CD14-positive monocyte (primary cell): ENCODE measurements around the gene PRUNE1. TPM values are rescaled to one million over a fixed set of nuclear protein-coding genes. Genes with fewer than 3 reads are reported as not detected.

Experiments used
- DNase-seq, 3 donors: peaks; one replicate each; pipeline ENCODE4 v3.0.0-alpha.2; 2011 to 2022
- H2AFZ ChIP-seq: 2 replicates; pipeline ENCODE4 v1.6.0; 2012; ENCODE audit warnings: mild to moderate bottlenecking, low read depth, low read length, inconsistent platforms; ENCODE audit not compliant: insufficient read depth, poor library complexity, severe bottlenecking
- H3K27ac ChIP-seq, 2 donors: 1 replicate in 1 of 2; 2 replicates in 1 of 2; pipeline ENCODE4 v1.5.1; 2012 to 2013; ENCODE audit warnings: low read length in 2 of 2, control low read depth in 1 of 2, inconsistent platforms in 1 of 2, low read depth in 1 of 2, mild to moderate bottlenecking in 1 of 2
- H3K27me3 ChIP-seq, 2 donors: one replicate each; pipeline versions ENCODE4 v1.6.0 to v1.6.1; 2011 to 2013; ENCODE audit warnings: low read length in 2 of 2; ENCODE audit not compliant: control insufficient read depth in 2 of 2, insufficient read depth in 2 of 2
- H3K36me3 ChIP-seq, 2 donors: replicated peaks in 1 of 2; 1 replicate in 1 of 2; 2 replicates in 1 of 2; pipeline versions ENCODE4 v1.5.1 to v1.6.1; 2012 to 2013; ENCODE audit warnings: low read length in 2 of 2, control low read depth in 1 of 2, inconsistent platforms in 1 of 2, mild to moderate bottlenecking in 1 of 2; ENCODE audit not compliant: insufficient read depth in 2 of 2, control insufficient read depth in 1 of 2
- H3K4me1 ChIP-seq, 2 donors: 1 replicate in 1 of 2; 2 replicates in 1 of 2; pipeline versions ENCODE4 v1.5.1 to v1.6.1; 2012 to 2013; ENCODE audit warnings: low read length in 2 of 2, control low read depth in 1 of 2, inconsistent platforms in 1 of 2, mild to moderate bottlenecking in 1 of 2, moderate library complexity in 1 of 2; ENCODE audit not compliant: insufficient read depth in 2 of 2, control insufficient read depth in 1 of 2
- H3K4me2 ChIP-seq: replicated peaks from 2 replicates; pipeline ENCODE3; 2012; ENCODE audit warnings: low read length, moderate library complexity, mild to moderate bottlenecking; ENCODE audit not compliant: poor library complexity, severe bottlenecking; ENCODE audit errors: extremely low read depth
- H3K4me3 ChIP-seq, 3 experiments: fragments of 200-600 bp in 1 of 3; sonication (generic) in 1 of 3; replicated peaks in 1 of 3; 1 replicate in 2 of 3; 2 replicates in 1 of 3; pipeline ENCODE4 v1.5.1; 2011 to 2013; ENCODE audit warnings: low read length in 3 of 3, mild to moderate bottlenecking in 3 of 3, control low read depth in 2 of 3, low read depth in 2 of 3, inconsistent platforms in 1 of 3, moderate library complexity in 1 of 3
- H3K79me2 ChIP-seq: 2 replicates; pipeline ENCODE4 v1.6.0; 2012; ENCODE audit warnings: mild to moderate bottlenecking, control low read depth, inconsistent platforms, low read length, moderate library complexity; ENCODE audit not compliant: insufficient read depth
- H3K9ac ChIP-seq: 2 replicates; pipeline ENCODE4 v1.6.0; 2017; ENCODE audit warnings: low read length, mild to moderate bottlenecking; ENCODE audit not compliant: insufficient read depth, poor library complexity, severe bottlenecking
- H3K9me3 ChIP-seq, 2 donors: replicated peaks in 1 of 2; 1 replicate in 1 of 2; 2 replicates in 1 of 2; pipeline versions ENCODE4 v1.5.1 to v1.6.1; 2012 to 2013; ENCODE audit warnings: low read length in 2 of 2, control low read depth in 1 of 2; ENCODE audit not compliant: control insufficient read depth in 1 of 2, insufficient read depth in 1 of 2
- H4K20me1 ChIP-seq: 2 replicates; pipeline ENCODE4 v1.6.0; 2012; ENCODE audit warnings: mild to moderate bottlenecking, low read length, control low read depth, moderate library complexity; ENCODE audit not compliant: insufficient read depth
- H3K27ac Mint-ChIP-seq, 7 donors: one replicate each; pipeline ENCODE4 v1.8.0; 2020; ENCODE audit warnings: mild to moderate bottlenecking in 7 of 7, mixed read lengths in 7 of 7, moderate library complexity in 6 of 7, inconsistent platforms in 2 of 7
- H3K27me3 Mint-ChIP-seq, 3 donors: one replicate each; pipeline ENCODE4 v1.8.0; 2021 to 2022; ENCODE audit warnings: low read depth in 3 of 3, mild to moderate bottlenecking in 3 of 3, mixed read lengths in 3 of 3, moderate library complexity in 3 of 3, inconsistent platforms in 1 of 3
- H3K36me3 Mint-ChIP-seq, 2 donors: one replicate each; pipeline ENCODE4 v1.8.0; 2020; ENCODE audit warnings: mixed read lengths in 2 of 2, inconsistent platforms in 1 of 2, mild to moderate bottlenecking in 1 of 2
- H3K4me1 Mint-ChIP-seq: one replicate; pipeline ENCODE4 v1.8.0; 2020; ENCODE audit warnings: mild to moderate bottlenecking, mixed read lengths
- H3K4me3 Mint-ChIP-seq, 2 donors: one replicate each; pipeline ENCODE4 v1.8.0; 2020; ENCODE audit warnings: mild to moderate bottlenecking in 2 of 2, mixed read lengths in 2 of 2, moderate library complexity in 1 of 2
- H3K9me3 Mint-ChIP-seq, 7 donors: one replicate each; pipeline ENCODE4 v1.8.0; 2020 to 2022; ENCODE audit warnings: mixed read lengths in 7 of 7, mild to moderate bottlenecking in 6 of 7, moderate library complexity in 6 of 7, inconsistent platforms in 2 of 7
- WGBS: methylation state at CpG from one replicate; pipeline ENCODE4 v1.1.5; 2013; ENCODE audit warnings: missing lambda C conversion rate; ENCODE audit not compliant: insufficient coverage; 5-methylcytosine and 5-hydroxymethylcytosine counted together
- intact Hi-C, 2 donors: fragments of 100-400 bp; cut with micrococcal nuclease; formaldehyde crosslinking; loops; one replicate each; pipeline versions ENCODE4 v1.15.0 to v1.15.1; 2023
- polyA plus RNA-seq, 3 donors: library from polyadenylated mRNA; depleted of rRNA in 1 of 3; unstranded in 2 of 3; stranded (reverse) in 1 of 3; fragments of 300-500 nt in 2 of 3; fragments of >200 nt in 1 of 3; fragmentation: Illumina TruSeq in 2 of 3; gene quantifications; 1 replicate in 2 of 3; 2 replicates in 1 of 3; pipeline ENCODE4 v1.2.3, GENCODE V29; 2012 to 2021
- TF ChIP-seq, protein P1 (sequence below): fragments of 200-600 bp; IDR thresholded peaks from one replicate; pipeline ENCODE4 v1.8.0; 2022; ENCODE audit warnings: antibody characterized with exemption, mild to moderate bottlenecking

The PRUNE1 gene
- polyA plus RNA-seq, 3 donors = 8.4 to 22.8 (median 22.6) TPM

GRCh38 chr1:151060657-151061421 lies 52.6 kb downstream of the PRUNE1 start:
- peaks cover 42% of the 10 kb centered on the region for H3K79me2 ChIP-seq
- Mint-ChIP-seq H3K4me3 (peak overlapping the region; percentile 99), H3K27me3 (peaks cover 2 to 5% (median 2%) of the 10 kb centered on the region in 3 donors), H3K9me3 (no peaks in the 10 kb centered on the region), H3K27ac (peak overlapping the region in 6 of 7 donors; percentile 21 to 65 (median 25)), H3K4me1 (peaks cover 39% of the 10 kb centered on the region), H3K36me3 (peaks cover 19 to 24% of the 10 kb centered on the region in 2 donors)
- H3K36me3 ChIP-seq = peaks cover 4 to 8% of the 10 kb centered on the region in 2 donors
- TF ChIP-seq, protein P1, sequence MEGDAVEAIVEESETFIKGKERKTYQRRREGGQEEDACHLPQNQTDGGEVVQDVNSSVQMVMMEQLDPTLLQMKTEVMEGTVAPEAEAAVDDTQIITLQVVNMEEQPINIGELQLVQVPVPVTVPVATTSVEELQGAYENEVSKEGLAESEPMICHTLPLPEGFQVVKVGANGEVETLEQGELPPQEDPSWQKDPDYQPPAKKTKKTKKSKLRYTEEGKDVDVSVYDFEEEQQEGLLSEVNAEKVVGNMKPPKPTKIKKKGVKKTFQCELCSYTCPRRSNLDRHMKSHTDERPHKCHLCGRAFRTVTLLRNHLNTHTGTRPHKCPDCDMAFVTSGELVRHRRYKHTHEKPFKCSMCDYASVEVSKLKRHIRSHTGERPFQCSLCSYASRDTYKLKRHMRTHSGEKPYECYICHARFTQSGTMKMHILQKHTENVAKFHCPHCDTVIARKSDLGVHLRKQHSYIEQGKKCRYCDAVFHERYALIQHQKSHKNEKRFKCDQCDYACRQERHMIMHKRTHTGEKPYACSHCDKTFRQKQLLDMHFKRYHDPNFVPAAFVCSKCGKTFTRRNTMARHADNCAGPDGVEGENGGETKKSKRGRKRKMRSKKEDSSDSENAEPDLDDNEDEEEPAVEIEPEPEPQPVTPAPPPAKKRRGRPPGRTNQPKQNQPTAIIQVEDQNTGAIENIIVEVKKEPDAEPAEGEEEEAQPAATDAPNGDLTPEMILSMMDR = no peak
- peak overlapping the region in 1 of 3 experiments; percentile 99 for H3K4me3 ChIP-seq
- H3K4me2 ChIP-seq = peak overlapping the region; percentile 89
- H4K20me1 ChIP-seq = peaks cover 34% of the 10 kb centered on the region
- peaks cover 34 to 37% of the 10 kb centered on the region in 2 donors for H3K4me1 ChIP-seq
- no peaks in the 10 kb centered on the region for H3K9me3 ChIP-seq
- no peak overlapping the region for H3K27ac ChIP-seq
- H2AFZ ChIP-seq = peak overlapping the region; percentile 83
- intact Hi-C loops = no loop called here
- no peak for DNase-seq
- 60% methylated on average over 1 of the region's 4 CpGs for WGBS
- no peak overlapping the region for H3K9ac ChIP-seq
- no peaks in the 10 kb centered on the region for H3K27me3 ChIP-seq

DNA sequence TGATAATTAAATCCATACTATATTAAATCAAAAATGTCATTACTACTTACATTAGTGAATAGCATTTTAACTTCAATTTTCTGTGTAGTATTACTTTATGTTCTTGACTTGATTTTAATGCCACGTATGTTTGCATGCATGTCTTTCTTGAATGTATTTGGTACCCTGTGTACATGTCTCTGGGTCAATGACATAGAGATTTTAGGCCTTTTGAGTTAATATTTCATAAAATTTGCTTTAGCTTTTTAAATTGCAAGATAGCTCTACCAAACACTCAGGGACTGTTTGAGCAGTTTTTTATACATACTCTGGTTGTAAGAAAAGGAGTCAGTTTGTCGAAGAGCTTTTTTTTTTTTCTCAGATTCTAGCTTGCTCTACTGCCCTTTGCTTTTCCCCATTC lies 53.5 kb downstream of the PRUNE1 start:
- H3K9me3 ChIP-seq = no peaks in the 10 kb centered on the region
- no peak overlapping the region for H3K27ac Mint-ChIP-seq
- intact Hi-C loops = no loop called here
- peaks cover 25% of the 10 kb centered on the region for H4K20me1 ChIP-seq
- peaks cover 30% of the 10 kb centered on the region for H3K4me1 Mint-ChIP-seq
- H3K27ac ChIP-seq = no peak overlapping the region
- WGBS = no CpG with 5 or more reads among the region's 2 CpGs
- no peak overlapping the region for H3K4me3 ChIP-seq
- peaks cover 2 to 5% (median 2%) of the 10 kb centered on the region in 3 donors for H3K27me3 Mint-ChIP-seq
- no peaks in the 10 kb centered on the region for H3K27me3 ChIP-seq
- no peak overlapping the region for H3K4me3 Mint-ChIP-seq
- DNase-seq = no peak
- H3K4me2 ChIP-seq = no peak overlapping the region
- H3K9ac ChIP-seq = no peak overlapping the region
- H3K4me1 ChIP-seq = peaks cover 25 to 29% of the 10 kb centered on the region in 2 donors
- TF ChIP-seq, protein P1 = no peak
- H3K36me3 ChIP-seq = peaks cover 0 to 3% of the 10 kb centered on the region in 2 donors
- H3K79me2 ChIP-seq = peaks cover 34% of the 10 kb centered on the region
- no peaks in the 10 kb centered on the region for H3K9me3 Mint-ChIP-seq
- peaks cover 11 to 16% of the 10 kb centered on the region in 2 donors for H3K36me3 Mint-ChIP-seq
- H2AFZ ChIP-seq = no peak overlapping the region
